HG03575 (cell line): ENCODE measurements around the gene WASF1.
"Not testable (repeated sequence)": the region's sequence is repeated elsewhere in the genome, so short reads cannot be mapped to it uniquely, and the experiment has no call there.

Experiments used
- ATAC-seq: cut with Tn5 transposase; IDR thresholded peaks from one replicate; pipeline ENCODE4 v1.9.1; 2021; ENCODE audit not compliant: unreplicated experiment, insufficient number of reproducible peaks, low FRiP score; ENCODE audit errors: extremely low read depth

WASF1 gene

GRCh38 chr6:110098511-110099116 is 80.9 kb downstream of the WASF1 start:
- no peak for ATAC-seq

- ATAC-seq: no peak
These were observed 82.0 kb downstream of the WASF1 start for GRCh38 chr6:110097443-110097842.

GRCh38 chr6:110095935-110096334 is 83.5 kb downstream of the WASF1 start:
- ATAC-seq: no peak

GRCh38 chr6:110095101-110095500 is 84.4 kb downstream of the WASF1 start:
- ATAC-seq: no peak

- no peak for ATAC-seq
These were observed 85.5 kb downstream of the WASF1 start for GRCh38 chr6:110093981-110094380.

- no peak for ATAC-seq
These were observed 88.6 kb downstream of the WASF1 start for GRCh38 chr6:110090876-110091275.

- no peak for ATAC-seq
These were observed 90.1 kb downstream of the WASF1 start for GRCh38 chr6:110089323-110089722.

GRCh38 chr6:110085285-110085684 is 94.2 kb downstream of the WASF1 start:
- ATAC-seq: no peak

- no peak for ATAC-seq
These were observed 95.4 kb downstream of the WASF1 start for GRCh38 chr6:110083875-110084585.

GRCh38 chr6:110075406-110075805 is 104.1 kb downstream of the WASF1 start:
- no peak for ATAC-seq

- ATAC-seq: not testable (repeated sequence)
These were observed 106.0 kb downstream of the WASF1 start for GRCh38 chr6:110073474-110073873.

GRCh38 chr6:110068592-110068967 is 110.9 kb downstream of the WASF1 start:
- ATAC-seq: no peak

- ATAC-seq: no peak
These were observed 111.5 kb downstream of the WASF1 start for GRCh38 chr6:110067837-110068591.

- ATAC-seq: no peak
These were observed 114.5 kb downstream of the WASF1 start for GRCh38 chr6:110064744-110065524.

GRCh38 chr6:110063594-110064263 is 115.7 kb downstream of the WASF1 start:
- no peak for ATAC-seq

GRCh38 chr6:110055387-110055735 is 124.1 kb downstream of the WASF1 start:
- ATAC-seq: no peak

- no peak for ATAC-seq
These were observed 124.6 kb downstream of the WASF1 start for GRCh38 chr6:110054664-110055386.
